ENCODE results near the gene ABCC11.

ABCC11 gene

DNA sequence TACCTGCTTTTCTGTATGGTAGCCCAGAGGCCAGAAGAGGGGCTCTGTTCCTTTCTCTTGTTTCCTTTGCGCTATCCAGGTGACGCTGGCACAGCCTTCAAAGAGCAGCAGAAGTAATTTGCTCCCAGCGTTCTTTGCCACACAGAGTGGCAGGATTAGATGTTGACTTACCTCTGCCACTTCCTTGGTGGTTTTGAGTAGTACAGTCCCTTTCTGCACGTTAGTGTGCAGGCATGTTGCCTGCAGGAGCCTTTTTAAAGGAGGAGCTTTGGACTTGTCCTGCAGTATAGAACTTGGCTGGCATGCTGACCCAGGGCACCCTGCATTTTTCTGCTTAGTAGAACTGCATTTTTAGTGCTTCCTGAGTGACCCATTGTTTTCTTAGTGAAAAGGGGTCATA, at the start of gene ABCC11:
Gene ABCC11, minus strand, starts transcription at position 229 of the 400 bp plus-strand sequence. CDS start 15,618 bp downstream, outside the sequence.
- DNase-seq: no peak

DNA sequence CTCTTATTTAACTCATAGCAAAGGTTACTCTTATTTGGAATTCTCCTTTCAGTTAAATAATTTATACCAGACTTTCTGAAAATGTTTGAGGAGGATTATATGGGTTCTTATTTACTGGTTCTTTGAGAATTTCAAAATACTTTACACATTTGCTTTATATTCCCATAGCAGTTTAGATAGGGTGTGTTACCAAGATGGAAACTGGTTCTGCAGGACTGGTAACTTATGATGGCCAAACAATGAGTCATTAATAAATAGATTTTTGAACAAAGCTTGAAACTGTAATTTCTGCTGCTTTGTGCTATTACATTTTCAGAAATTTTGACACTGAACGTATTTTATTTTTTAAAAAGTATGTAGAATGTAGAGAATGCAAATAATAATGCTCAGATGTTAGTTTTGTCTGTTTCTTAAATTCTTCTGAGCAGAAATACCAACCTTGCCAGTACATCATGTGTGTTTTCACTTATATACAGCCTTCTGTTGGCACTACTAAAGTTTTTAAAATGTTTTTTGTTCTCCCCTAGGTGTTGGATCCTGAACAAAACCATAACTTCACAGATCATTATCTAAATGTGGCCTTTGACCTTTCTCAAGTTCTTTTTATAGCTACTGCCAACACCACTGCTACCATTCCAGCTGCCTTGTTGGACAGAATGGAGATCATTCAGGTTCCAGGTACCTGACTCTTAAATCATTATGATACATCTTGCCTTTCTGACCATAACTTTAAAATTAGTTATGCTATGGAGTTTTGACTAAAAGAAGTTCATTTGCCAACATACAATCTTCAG, 48.3 kb upstream of the ABCC11 start:
- DNase-seq: no peak

DNA sequence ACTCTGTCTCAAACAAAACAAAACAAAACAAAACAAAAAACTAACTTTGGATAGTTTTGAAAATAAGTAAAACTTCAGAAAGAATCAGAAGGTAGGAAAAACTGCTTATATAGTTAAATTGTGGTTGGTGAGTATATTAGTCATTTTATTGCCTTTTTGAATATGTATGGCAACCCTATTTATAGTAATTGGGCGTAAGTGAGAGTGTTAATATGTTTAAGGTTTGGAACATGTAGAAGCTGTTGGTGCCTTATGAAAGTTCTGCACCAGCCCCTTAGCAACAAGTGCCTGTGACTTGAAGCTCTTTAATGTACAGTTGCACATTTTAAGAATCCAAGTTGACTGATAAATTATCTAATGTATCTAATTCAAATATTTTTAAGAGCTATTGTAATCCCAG, 47.4 kb upstream of the ABCC11 start:
- DNase-seq: no peak

DNA sequence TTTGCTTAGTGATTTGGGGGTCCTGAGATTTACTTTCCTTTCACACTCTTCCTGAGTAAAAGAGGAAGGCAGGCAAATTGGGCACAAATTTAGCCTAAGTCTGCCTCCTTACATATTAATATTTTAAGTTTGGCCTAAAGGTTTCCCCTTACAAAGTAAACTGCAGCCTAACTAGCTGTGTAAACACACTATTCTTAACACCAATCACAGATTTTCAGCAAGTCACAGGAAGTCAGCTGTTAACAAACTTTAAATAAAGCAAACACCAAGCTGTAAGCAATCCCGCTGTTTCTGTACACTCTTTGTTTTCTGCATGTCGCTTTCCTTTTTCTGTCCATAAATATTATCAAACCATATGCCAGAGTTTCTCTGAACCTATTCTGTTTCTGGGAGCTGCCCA, 45.1 kb upstream of the ABCC11 start:
- DNase-seq: no peak

DNA sequence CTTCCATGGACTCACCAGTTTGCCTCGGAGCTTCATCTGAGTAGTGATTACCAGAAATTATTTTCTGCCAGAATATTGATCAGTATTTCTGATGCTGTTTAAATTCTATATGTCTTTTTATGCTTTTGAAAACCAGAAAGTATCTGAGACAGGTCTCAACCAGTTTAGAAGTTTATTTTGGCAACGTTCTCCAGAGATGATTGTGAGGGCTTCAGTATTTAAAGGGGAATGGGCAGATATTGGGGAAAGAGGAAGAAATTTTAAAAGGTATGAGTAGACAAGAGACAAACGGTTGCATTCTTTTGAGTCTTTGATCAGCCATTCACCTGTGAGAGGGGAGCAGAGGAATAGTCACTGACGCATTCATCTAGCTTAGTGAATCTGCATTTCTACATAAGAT, 44.4 kb upstream of the ABCC11 start:
- DNase-seq: no peak

DNA sequence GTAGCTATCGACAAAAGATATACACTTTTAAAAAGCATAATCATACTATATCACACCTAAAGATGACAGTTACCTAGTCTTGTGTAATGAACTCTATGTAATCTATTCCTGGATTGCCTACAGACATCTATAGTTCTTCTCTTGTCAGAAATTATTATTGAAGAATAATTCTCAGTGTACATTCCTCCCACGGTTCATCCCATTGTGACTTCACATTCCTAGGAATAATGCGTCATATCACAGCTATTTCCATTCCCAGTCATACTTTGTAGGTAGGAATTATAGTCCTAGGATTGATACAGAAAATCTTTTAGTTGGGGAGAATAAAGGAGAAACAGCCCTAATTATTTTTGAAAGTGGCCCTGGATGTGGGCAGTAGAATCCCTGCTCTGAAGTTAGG, 44.0 kb upstream of the ABCC11 start:
- no peak for DNase-seq

DNA sequence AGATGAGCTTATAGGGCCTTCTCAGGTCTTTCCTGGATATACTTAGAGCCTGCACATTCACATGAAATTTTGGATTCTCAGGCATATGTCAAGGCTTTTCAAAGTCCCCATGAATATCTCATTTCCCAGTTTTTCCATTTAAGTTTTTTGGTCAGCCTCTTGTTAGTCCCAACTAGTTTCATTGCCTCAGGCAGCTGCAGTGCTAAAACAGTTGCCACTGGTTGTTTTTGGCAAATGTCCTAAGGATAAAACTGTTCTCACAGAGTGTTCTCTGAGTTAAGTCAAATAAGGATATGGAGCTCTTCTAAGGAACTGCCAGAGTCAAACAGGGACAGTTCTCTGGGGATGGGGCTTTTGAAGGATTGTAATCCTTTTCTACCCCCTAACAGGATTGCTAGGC, 39.9 kb upstream of the ABCC11 start:
- DNase-seq: no peak

DNA sequence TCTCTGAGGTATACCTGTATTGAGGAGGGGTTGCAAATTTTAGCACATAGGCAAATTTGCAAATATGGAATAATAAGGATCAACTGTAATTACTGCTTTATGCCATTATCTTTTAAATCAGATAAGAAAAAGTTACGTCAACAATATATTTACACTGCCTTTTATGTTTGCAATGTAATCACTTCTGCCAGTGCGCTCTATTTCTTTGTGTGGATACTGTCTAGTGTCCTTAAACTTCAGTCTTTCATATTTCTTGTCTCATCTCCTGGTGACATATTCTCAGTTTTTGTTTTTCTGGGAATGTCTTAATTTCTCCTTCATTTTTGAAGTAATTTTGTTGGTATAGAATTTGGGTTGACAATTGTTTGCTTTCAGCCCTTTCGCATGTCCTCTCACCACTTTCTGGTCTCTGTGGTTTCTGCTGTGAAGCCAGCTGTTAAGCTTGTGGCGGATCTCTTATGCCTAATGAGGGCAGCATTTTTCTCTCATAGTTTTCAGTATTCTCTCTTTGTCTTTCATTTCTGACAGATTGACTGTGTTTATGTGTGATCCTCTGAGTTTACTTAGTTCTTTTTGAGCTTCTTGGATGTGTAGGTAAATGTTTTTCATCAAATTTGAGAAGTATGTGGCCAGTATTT, 37.6 kb upstream of the ABCC11 start:
- peak; percentile 32 for DNase-seq

DNA sequence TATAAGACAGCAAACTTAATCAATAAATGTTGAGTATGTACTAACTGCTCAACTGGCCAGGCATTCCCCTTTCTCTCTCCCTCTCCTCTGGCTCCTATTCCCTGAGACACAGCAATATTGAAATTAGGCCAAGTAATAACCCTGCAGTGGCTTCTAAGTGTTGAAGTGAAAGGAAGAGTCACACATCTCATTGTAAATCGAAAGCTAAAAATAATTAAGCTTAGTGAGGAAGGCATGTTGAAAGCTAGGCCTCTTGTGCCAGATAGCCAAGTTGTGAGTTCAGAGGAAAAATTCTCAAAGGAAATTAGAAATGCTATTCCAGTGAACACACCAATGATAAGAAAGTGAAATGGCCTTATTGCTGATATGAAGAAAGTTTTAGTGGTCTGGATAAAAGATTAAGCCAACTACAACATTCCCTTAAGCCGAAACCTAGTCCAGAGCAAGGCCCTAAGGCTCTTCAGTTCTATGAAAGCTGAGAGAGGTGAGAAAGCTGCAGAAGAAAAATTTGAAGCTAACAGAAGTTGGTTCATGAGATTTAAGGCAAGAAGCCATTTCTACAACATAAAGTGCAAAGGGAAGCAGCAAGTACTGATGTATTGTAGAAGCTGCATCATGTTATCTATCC, 35.4 kb upstream of the ABCC11 start:
- no peak for DNase-seq

DNA sequence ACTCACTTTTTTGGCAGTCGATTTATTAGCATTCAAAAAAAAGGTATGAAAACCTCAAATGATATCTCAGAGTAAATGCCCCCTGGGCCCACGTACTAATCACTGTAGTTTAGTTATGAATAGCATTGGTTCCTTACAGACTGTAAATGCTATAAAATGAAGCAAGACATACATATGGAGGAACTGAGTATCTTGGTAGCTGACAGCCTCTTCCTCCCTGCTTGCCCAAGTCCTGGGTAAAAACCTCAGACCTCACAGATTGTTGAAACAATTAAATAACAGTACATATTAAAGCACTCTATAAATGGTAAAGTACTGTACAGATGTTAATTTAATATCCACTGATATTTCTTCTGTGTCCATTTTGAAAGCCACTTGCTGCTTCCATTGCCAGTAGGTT, 33.2 kb upstream of the ABCC11 start:
- DNase-seq: no peak

DNA sequence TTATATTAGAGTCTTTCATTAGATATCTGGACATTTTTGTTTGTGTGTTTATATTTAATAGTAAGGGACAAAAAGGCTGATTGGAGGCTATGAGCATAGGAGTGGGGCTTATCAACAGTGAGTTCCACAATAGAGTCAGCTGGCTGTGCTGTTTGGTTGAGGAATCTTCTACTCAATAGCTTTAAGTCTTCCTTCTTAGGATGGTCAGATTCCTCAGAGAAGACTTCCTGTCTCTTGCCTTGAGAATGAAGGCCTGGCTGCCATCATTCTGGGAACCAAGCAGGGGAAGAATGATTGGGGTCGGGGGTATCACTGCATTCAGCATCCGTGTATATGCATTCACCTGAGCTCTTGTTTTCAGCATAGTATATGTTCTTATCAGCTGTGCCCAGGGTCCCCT, 31.9 kb upstream of the ABCC11 start:
- no peak for DNase-seq

DNA sequence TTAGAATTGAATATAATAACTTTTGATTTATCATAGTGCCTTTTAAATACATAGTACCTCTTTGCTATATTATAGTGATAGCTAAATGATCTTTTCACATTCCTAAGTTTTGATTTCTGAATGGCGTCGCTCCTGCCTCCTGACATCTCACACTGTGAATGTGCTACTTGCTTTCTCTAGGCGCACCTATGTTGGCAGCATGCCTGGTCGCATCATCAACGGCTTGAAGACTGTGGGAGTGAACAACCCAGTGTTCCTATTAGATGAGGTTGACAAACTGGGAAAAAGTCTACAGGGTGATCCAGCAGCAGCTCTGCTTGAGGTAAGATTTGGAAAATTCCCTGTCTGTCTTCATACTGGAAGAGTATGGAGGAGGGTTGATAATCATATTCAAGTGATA, 29.8 kb upstream of the ABCC11 start:
- no peak for DNase-seq

DNA sequence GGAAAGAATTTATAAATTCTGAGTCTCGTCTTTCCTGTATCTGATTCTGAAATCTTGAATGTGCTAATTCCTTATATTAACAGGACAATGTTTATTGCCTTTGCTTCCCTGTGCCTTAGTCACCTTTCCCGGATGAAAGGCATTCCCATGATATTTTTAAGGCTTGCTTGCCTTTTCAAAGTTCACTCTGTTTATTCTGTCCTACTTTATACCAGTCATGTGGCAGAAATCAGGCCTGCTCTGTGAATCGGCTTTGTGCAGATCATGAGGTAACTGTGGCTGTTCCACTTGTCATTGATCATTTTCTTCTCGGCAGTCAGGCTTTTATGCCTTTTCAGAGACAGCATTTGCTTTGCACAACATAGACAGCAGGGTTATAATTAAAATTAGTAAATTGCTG, 28.8 kb upstream of the ABCC11 start:
- DNase-seq: no peak

DNA sequence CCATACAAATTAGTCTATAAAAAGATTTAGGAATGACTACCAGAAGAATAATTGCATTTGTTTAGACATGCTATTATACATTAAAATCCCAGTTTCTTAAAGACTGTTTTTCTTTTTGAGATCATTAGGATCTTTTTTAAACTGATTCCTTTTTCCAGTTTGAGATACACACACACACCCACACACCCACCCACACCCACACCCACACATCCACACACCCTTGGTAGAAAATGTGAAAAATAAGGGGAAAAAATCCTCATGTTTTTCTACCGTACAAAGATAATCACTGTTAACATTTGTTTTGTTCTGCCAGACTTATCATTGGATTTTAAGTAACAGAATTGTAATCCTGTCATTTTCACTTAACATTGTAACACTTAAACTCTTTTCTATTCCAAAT, 27.1 kb upstream of the ABCC11 start:
- no peak for DNase-seq

DNA sequence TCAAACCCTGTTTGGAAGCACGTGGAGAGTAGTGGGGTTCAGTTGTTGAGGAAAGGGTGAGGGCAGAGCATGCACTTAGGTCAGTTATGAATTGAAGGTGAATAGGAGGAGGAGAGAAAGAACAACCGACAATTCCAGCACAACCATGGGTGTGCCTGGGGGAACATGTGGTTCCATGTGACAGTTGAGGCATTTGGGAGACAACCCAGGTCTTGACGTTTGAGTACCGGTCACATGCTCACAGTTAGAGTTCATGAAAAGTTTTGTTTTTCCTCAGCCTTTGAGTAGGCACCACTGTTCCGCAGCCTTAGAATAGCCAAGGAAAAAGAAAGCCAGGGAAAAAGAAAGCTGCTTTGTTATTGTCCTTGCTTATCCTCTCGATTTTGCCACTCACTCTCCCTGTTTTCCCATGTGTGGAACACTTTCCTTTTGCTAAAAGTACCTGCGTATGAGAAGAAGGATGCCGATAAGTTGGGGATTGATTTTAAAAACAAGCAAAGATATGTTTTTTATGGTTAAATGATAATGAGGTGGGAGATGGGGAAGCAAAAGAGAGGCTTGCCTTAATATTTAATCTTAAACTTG, 25.6 kb upstream of the ABCC11 start:
- DNase-seq: no peak

DNA sequence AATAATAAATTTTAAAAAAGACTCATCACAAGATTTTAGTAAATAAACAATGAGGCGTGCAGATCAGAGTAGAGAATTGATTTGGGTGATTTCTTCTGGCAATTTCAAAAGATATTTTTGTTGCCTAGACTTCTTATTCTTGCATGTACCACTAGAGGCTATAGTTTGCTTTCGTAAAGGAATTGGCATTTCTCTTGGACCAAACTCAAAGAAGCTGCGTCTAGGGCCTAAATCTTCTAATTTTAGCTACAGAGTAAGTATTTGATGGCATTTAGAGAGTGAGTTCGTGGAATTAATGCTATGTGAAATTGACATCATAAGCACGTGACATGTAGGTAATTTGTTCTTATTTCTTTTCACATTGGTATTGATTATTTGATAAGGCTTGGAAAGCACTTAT, 24.4 kb upstream of the ABCC11 start:
- DNase-seq: no peak

DNA sequence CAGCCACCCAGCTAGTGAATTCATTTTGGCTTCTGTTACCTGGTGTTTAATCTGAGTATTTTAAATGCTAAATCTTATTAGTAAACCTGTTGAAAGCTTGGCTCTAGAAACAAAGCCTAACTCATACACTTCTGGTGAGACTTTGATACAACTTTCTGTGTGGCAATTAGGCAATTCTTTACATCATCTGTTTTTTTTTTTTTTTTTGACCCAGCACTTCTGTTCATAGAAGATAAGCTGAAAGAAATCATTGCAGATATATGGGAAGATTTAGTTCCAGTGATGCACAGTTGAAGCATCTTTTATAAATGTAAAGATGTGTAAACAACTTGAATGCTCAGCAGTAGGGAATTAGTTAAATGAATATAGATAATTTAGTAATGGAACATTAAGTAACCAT, 21.7 kb upstream of the ABCC11 start:
- no peak for DNase-seq

DNA sequence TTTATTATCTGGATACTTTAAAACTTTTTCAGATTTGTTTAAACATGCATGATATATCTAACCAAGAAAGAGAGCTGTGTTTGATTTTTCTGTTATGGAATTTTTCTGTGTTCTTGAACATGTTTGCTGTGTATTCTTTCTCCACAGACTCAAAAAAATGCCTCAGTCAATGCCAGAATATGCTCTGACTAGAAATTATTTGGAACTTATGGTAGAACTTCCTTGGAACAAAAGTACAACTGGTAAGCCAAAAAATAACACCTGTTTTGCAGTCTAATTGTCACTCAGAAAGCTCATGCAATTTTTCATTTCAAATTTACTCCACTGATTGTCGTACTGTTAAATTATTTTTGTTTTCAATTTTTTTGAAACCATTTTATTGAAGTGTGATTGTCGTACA, 15.3 kb upstream of the ABCC11 start:
- no peak for DNase-seq

DNA sequence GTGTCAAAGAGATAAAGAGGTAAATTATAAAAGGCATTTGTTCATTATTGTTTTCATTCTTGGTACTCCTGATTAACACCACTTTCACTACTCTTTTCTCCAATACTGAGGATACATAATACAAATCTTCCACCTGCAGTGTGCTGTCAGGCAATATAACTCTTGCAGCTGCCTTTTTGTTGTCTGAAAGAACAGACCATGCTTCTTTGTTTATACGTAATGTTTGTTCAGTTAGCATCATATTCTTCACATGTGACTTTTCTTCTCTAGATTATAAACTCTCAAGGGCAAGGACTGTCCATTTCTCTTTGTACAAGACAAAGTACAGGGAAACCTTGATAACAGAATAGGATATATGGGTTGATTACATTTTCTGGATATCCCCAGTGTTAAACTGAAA, 14.2 kb upstream of the ABCC11 start:
- no peak for DNase-seq

DNA sequence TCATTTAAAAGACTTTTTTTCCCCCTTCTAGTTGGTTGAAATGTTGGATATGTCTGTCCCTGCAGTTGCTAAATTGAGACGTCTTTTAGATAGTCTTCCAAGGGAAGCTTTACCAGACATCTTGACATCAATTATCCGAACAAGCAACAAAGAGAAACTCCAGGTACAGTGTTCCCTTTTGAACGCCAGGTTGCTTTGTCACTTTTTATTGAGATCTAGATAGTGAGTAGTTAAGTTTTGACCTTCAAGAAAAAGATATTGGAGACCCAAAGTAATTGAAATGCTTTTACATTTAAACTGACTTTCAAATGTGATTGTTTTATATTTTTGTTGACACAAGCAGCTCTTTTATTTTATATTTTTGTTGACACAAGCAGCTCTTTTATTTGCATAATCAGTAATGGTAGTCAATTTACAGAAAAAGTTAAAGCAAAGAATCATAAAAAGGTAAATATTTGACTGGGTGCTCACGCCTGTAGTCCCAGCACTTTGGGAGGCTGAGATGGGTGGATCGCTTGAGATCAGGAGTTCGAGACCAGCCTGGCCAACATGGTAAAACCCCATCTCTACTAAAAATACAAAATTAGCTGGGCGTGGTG, 9.3 kb upstream of the ABCC11 start:
- no peak for DNase-seq

DNA sequence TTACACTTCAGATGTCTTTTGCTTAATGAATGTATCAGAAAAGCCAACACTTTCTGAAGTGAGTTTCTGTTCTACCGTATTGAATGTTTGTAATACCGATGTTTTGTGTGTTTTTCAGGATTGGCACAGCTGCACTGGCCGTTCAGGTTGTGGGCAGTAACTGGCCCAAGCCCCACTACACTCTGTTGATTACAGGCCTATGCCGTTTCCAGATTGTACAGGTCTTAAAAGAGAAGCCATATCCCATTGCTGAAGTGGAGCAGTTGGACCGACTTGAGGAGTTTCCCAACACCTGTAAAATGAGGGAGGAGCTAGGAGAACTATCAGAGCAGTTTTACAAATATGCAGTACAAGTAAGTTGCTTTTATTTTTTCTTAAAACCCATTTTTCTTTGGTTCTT, 4.7 kb upstream of the ABCC11 start:
- DNase-seq: no peak

DNA sequence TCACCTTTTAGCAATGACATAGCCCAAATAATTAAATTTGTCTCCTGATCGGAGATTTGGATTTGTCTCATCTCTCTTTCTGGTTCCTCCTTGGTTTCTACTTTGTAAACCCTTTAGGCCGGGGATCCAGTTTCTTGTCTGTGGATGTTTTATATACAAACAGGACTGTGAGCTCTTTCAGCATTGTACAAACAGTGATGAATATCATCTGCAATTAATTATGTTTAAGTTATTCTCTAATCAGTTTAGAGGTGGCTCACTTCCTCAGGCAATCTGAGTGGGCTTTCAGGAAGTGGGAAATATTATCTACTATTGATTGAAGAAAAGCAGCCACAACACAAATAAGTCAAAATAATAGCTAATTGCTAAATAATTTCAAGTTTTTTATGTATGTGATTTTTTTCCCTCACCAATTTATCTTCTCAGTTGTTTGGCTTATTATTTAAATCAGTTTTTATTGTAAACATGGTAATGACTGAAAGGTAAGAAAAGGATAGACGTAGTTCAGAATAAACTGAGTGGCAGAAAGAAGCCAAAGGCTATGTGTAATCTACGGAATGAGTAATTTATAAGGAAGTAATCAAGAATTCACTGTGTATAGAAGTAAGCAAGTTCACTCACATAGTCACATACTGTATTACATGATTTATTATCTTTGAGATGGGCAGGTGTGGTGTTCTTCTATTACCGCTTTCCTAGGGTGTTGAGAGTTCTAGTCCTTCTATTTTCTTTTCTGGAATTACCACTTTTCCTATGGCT, 3.4 kb upstream of the ABCC11 start:
- no peak for DNase-seq

DNA sequence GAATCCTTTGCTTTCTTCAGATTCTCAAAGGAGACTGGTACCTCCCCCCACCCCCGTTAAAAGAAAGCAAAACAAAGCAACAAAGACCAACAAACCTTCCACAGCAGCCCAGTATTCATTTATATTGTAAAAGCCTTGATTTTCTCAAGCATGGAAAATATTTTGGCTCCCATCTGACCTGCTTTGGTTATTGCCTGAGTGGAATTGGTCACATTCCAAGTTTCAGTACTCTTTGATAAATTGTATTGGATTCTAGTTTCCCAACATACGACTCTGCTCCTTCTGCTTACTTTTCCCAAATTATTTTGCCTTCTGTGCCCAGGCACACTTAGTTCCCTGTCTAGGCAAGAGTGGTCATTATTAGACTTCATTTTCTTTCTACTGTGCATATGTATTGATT, 1.3 kb downstream of the ABCC11 start:
- no peak for DNase-seq
